Mesothelial cell of epicardium (in vitro differentiated cells): ENCODE measurements around the gene DBR1. TPM values are rescaled to one million over a fixed set of nuclear protein-coding genes. Genes with fewer than 3 reads are reported as not detected.

ENCODE experiments used
- DNase-seq, 2 experiments: peaks; one replicate each; pipeline ENCODE4 v3.0.0; 2021; ENCODE audit warnings: low spot score in 2 of 2; ENCODE audit not compliant: unreplicated experiment in 2 of 2
- H3K27ac Mint-ChIP-seq: 2 replicates; pipeline ENCODE4 v1.8.0; 2021; ENCODE audit warnings: mixed read lengths
- H3K27me3 Mint-ChIP-seq: 2 replicates; pipeline ENCODE4 v1.8.0; 2021; ENCODE audit warnings: low read depth, mixed read lengths
- H3K36me3 Mint-ChIP-seq: 2 replicates; pipeline ENCODE4 v1.8.0; 2021; ENCODE audit warnings: mixed read lengths
- H3K4me1 Mint-ChIP-seq: 2 replicates; pipeline ENCODE4 v1.8.0; 2021; ENCODE audit warnings: mixed read lengths
- H3K4me3 Mint-ChIP-seq: 2 replicates; pipeline ENCODE4 v1.8.0; 2021; ENCODE audit warnings: mild to moderate bottlenecking, moderate library complexity, mixed read lengths
- H3K9me3 Mint-ChIP-seq: 2 replicates; pipeline ENCODE4 v1.8.0; 2021; ENCODE audit warnings: mixed read lengths
- CTCF ChIP-seq: fragments of 200-600 bp; sonication (generic); IDR thresholded peaks from one replicate; pipeline ENCODE4 v1.5.0; 2021; ENCODE audit warnings: antibody characterized with exemption; ENCODE audit not compliant: unreplicated experiment
- total RNA-seq: library from RNA; stranded (reverse); gene quantifications from 3 replicates; pipeline ENCODE4 v1.2.1, GENCODE V29; 2021

DBR1 gene
- total RNA-seq: 19.3 to 21.1 TPM (median 21.0 TPM) in 3 replicates

GRCh38 chr3:138174421-138175131 is at the start of gene DBR1:
TSS of gene DBR1 (minus strand) at chr3:138174921. CDS start at chr3:138174795, 126 bp downstream.
- H3K4me1 Mint-ChIP-seq: peaks cover 18% of the 10 kb centered on the region
- H3K9me3 Mint-ChIP-seq: no peaks in the 10 kb centered on the region
- H3K27me3 Mint-ChIP-seq: peaks cover 8% of the 10 kb centered on the region
- peak within 1 kb of the TSS; percentile 98 for H3K4me3 Mint-ChIP-seq
- peak; percentile 35 to 74 for DNase-seq
- no peak for TF ChIP-seq CTCF
- H3K36me3 Mint-ChIP-seq: peaks cover 10% of the 10 kb centered on the region
- H3K27ac Mint-ChIP-seq: peak within 1 kb of the TSS; percentile 97

GRCh38 chr3:138222942-138223287 is 48.2 kb upstream of the DBR1 start:
- H3K4me1 Mint-ChIP-seq: peaks cover 5% of the 10 kb centered on the region
- TF ChIP-seq CTCF: no peak
- no peaks in the 10 kb centered on the region for H3K27me3 Mint-ChIP-seq
- DNase-seq: no peak
- no peak overlapping the region for H3K4me3 Mint-ChIP-seq
- no peak overlapping the region for H3K27ac Mint-ChIP-seq
- H3K9me3 Mint-ChIP-seq: no peaks in the 10 kb centered on the region
- peaks cover 21% of the 10 kb centered on the region for H3K36me3 Mint-ChIP-seq

GRCh38 chr3:138222131-138222941 is 47.6 kb upstream of the DBR1 start:
- Mint-ChIP-seq H3K36me3 (peaks cover 20% of the 10 kb centered on the region), H3K4me3 (no peak overlapping the region), H3K9me3 (no peaks in the 10 kb centered on the region), H3K4me1 (peaks cover 3% of the 10 kb centered on the region), H3K27ac (no peak overlapping the region), H3K27me3 (no peaks in the 10 kb centered on the region)
- TF ChIP-seq CTCF: no peak
- DNase-seq: no peak

GRCh38 chr3:138220788-138221187 is 46.1 kb upstream of the DBR1 start:
- TF ChIP-seq CTCF: no peak
- Mint-ChIP-seq H3K27me3 (no peaks in the 10 kb centered on the region), H3K27ac (no peak overlapping the region)

GRCh38 chr3:138220242-138220641 is 45.5 kb upstream of the DBR1 start:
- H3K4me3 Mint-ChIP-seq: no peak overlapping the region
- H3K36me3 Mint-ChIP-seq: peaks cover 8% of the 10 kb centered on the region
- no peak for TF ChIP-seq CTCF
- H3K27me3 Mint-ChIP-seq: no peaks in the 10 kb centered on the region
- no peaks in the 10 kb centered on the region for H3K9me3 Mint-ChIP-seq
- DNase-seq: no peak
- peaks cover 3% of the 10 kb centered on the region for H3K4me1 Mint-ChIP-seq
- no peak overlapping the region for H3K27ac Mint-ChIP-seq

More at GRCh38 chr3:138220788-138221187, 46.1 kb upstream of the DBR1 start:
- peaks cover 3% of the 10 kb centered on the region for H3K4me1 Mint-ChIP-seq
- H3K9me3 Mint-ChIP-seq: no peaks in the 10 kb centered on the region
- no peak overlapping the region for H3K4me3 Mint-ChIP-seq
- no peak for DNase-seq
- H3K36me3 Mint-ChIP-seq: peaks cover 13% of the 10 kb centered on the region
